NB4 (cell line): ENCODE measurements around the gene EFNB3.

ENCODE experiments used
- DNase-seq: peaks from one replicate; pipeline ENCODE4 v3.0.0; 2010; ENCODE audit warnings: low read depth
- H3K4me3 ChIP-seq: one replicate; pipeline ENCODE4 v1.5.1; 2011; ENCODE audit warnings: mild to moderate bottlenecking, low read depth, low read length, moderate library complexity
- CTCF ChIP-seq: IDR thresholded peaks from one replicate; pipeline ENCODE4 v1.5.1; 2012; ENCODE audit warnings: low read depth, low read length
- MYC ChIP-seq: IDR thresholded peaks from 2 replicates; pipeline ENCODE4 v1.6.1; 2011; ENCODE audit warnings: low read depth, low read length
- POLR2A ChIP-seq: IDR thresholded peaks from 2 replicates; pipeline ENCODE4 v1.6.1; 2011; ENCODE audit warnings: mild to moderate bottlenecking; ENCODE audit not compliant: insufficient read length; ENCODE audit errors: extremely low read depth
- TF ChIP-seq, protein P1 (sequence below): IDR thresholded peaks from 2 replicates; pipeline ENCODE4 v1.6.1; 2011; ENCODE audit warnings: low read depth, low read length

The EFNB3 gene

DNA sequence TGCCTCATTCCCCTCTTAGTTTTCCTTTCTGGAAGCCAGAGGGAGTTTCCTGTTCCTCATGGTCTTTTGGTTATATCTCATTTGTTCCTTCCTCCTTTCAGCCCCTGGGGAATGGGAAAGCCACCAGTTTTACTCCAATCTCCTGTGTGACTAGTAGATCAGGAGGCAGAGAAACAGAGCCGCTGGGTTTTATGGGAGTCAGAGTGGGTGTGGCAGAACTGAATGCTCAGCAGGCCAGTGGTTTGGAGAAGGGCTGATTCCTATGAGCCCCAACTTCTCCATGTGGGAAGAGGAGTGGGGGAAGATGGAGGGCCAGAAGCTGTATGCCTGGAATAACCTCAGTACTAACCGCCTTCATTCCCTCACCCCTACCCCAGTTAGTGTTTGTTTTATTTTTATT lies 16.6 kb downstream of the EFNB3 start:
- TF ChIP-seq, protein P1, sequence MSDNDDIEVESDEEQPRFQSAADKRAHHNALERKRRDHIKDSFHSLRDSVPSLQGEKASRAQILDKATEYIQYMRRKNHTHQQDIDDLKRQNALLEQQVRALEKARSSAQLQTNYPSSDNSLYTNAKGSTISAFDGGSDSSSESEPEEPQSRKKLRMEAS = no peak
- TF ChIP-seq POLR2A (no peak), CTCF (no peak), MYC (no peak)
- no peak overlapping the region for H3K4me3 ChIP-seq
- DNase-seq = peak; percentile 23

- TF ChIP-seq CTCF (no peak), MYC (no peak), POLR2A (no peak)
- TF ChIP-seq, protein P1 = no peak
- no peak overlapping the region for H3K4me3 ChIP-seq
- no peak for DNase-seq
Observed at GRCh38 chr17:7727886-7728285, 22.9 kb downstream of the EFNB3 start.

GRCh38 chr17:7729816-7730215 lies 24.8 kb downstream of the EFNB3 start:
- H3K4me3 ChIP-seq = no peak overlapping the region
- no peak for TF ChIP-seq POLR2A
- TF ChIP-seq, protein P1 = no peak
- TF ChIP-seq CTCF = no peak
- TF ChIP-seq MYC = no peak
- peak; percentile 42 for DNase-seq

DNA sequence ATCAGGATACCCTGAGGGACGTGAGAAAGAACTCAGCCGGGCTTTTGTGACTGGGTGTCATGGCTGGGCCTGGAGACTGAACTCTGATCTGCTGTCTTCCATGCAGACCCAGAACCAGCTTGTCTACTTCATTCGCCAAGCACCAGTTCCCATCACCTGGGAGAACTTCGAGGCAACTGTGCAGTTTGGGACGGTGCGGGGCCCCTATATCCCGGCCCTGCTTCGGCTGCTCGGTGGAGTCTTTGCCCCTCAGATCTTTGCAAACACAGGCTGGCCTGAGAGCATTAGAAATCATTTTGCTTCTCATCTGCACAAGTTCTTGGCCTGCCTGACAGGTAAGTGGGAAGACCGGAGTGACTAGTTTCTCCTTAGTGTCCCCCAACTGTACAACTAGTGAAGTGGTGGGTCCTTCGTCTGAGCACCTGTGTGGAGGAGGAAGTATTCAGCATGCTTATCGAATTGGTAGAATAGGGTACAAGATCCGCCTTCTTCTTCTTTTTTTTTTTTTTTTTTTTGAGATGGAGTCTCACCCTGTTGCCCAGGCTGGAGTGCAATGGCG lies 28.1 kb downstream of the EFNB3 start:
- no peak for TF ChIP-seq CTCF
- TF ChIP-seq, protein P1 = no peak
- TF ChIP-seq POLR2A = no peak
- TF ChIP-seq MYC = no peak

GRCh38 chr17:7737601-7738000 lies 32.6 kb downstream of the EFNB3 start:
- no peak overlapping the region for H3K4me3 ChIP-seq
- DNase-seq = no peak
- TF ChIP-seq MYC = no peak
- no peak for TF ChIP-seq CTCF
- no peak for TF ChIP-seq POLR2A
- TF ChIP-seq, protein P1 = no peak

More for the DNA sequence above, 28.1 kb downstream of the EFNB3 start:
- H3K4me3 ChIP-seq = no peak overlapping the region
- no peak for DNase-seq

- no peak overlapping the region for H3K4me3 ChIP-seq
- no peak for DNase-seq
- TF ChIP-seq, protein P1 = no peak
- TF ChIP-seq CTCF = no peak
- no peak for TF ChIP-seq MYC
- TF ChIP-seq POLR2A = no peak
Observed at GRCh38 chr17:7739746-7740145, 34.7 kb downstream of the EFNB3 start.
